Upper lobe of left lung (tissue), 6 donors: ENCODE measurements around the gene PAIP2. TPM values are rescaled to one million over a fixed set of nuclear protein-coding genes. Genes with fewer than 3 reads are reported as not detected.

Experiments
- ATAC-seq, 2 donors: fragments of 200-7000 bp; cut with Tn5 transposase; one replicate each; pipeline ENCODE4 v1.9.1; 2022; ENCODE audit warnings: mild to moderate bottlenecking in 2 of 2, moderate library complexity in 2 of 2; ENCODE audit not compliant: low FRiP score in 2 of 2
- DNase-seq, 2 donors: peaks; one replicate each; pipeline ENCODE4 v3.0.0-alpha.2; 2019 to 2020
- H3K27ac ChIP-seq, 4 donors: fragments of 200-600 bp; sonication (generic); one replicate each; pipeline ENCODE4 v1.5.1; 2016 to 2019
- H3K27me3 ChIP-seq, 4 donors: fragments of 200-600 bp; sonication (generic); one replicate each; pipeline ENCODE4 v1.5.1; 2017 to 2019
- H3K36me3 ChIP-seq, 4 donors: fragments of 200-600 bp; sonication (generic); one replicate each; pipeline ENCODE4 v1.5.1; 2016 to 2019
- H3K4me1 ChIP-seq, 4 donors: fragments of 200-600 bp; sonication (generic); one replicate each; pipeline ENCODE4 v1.5.1; 2018 to 2019
- H3K4me3 ChIP-seq, 4 donors: fragments of 200-600 bp; sonication (generic); one replicate each; pipeline ENCODE4 v1.5.1; 2017 to 2019; ENCODE audit warnings: mild to moderate bottlenecking in 2 of 4, moderate library complexity in 1 of 4
- H3K9me3 ChIP-seq, 4 donors: fragments of 200-600 bp; sonication (generic); one replicate each; pipeline ENCODE4 v1.5.1; 2018 to 2019
- CTCF ChIP-seq, 6 experiments: fragments of 450-650 bp in 4 of 6; fragments of 200-600 bp in 2 of 6; sonication (generic) in 2 of 6; IDR thresholded peaks; one replicate each; pipeline ENCODE4 v1.5.1; 2016 to 2019; ENCODE audit warnings: antibody characterized with exemption in 6 of 6
- EP300 ChIP-seq, 4 donors: sonication (generic); formaldehyde crosslinking; IDR thresholded peaks; one replicate each; pipeline ENCODE4 v1.5.1; 2017; ENCODE audit warnings: antibody characterized with exemption in 4 of 4, control low read depth in 2 of 4
- POLR2A ChIP-seq, 4 donors: fragments of 450-650 bp; IDR thresholded peaks; one replicate each; pipeline ENCODE4 v1.5.1; 2016 to 2017; ENCODE audit warnings: antibody characterized with exemption in 4 of 4, mild to moderate bottlenecking in 2 of 4
- POLR2AphosphoS5 ChIP-seq, 2 donors: sonication (generic); formaldehyde crosslinking; IDR thresholded peaks; one replicate each; pipeline ENCODE4 v1.5.1; 2017; ENCODE audit warnings: antibody characterized with exemption in 2 of 2
- WGBS, 2 donors: methylation state at CpG; one replicate each; pipeline ENCODE4 v1.1.5; 2017 to 2018; 5-methylcytosine and 5-hydroxymethylcytosine counted together
- total RNA-seq, 6 donors: library from RNA; depleted of rRNA in 4 of 6; stranded (reverse); fragments of >200 nt in 4 of 6; gene quantifications; one replicate each; pipeline versions ENCODE4 v1.1.0 to v1.2.1, GENCODE V29; 2016 to 2021
- donor health status: DM: no; HTN: no; CAD: no; lungs with moderate emphysema.
- donor health status: DM: no; HTN: yes; CAD: no; lungs with severe emphysema.

Gene PAIP2
- total RNA-seq, 6 donors from 2014 or later = 36.7 to 103 (median 67.8) TPM

GRCh38 chr5:139397921-139398320 is 56.3 kb downstream of the PAIP2 start:
- ATAC-seq (no peak), DNase-seq (no peak)
- peaks cover 11 to 30% (median 22%) of the 10 kb centered on the region in 4 donors for H3K4me1 ChIP-seq
- no peak overlapping the region for H3K27ac ChIP-seq
- H3K9me3 ChIP-seq = no peaks in the 10 kb centered on the region
- 50 to 54% methylated on average over 6 of the region's 6 CpGs for WGBS, 2 donors
- TF ChIP-seq POLR2AphosphoS5 (IDR thresholded peaks at IDR 0.05) (no peak), POLR2A (IDR thresholded peaks at IDR 0.05) (no peak), EP300 (IDR thresholded peaks at IDR 0.05) (no peak), CTCF (IDR thresholded peaks at IDR 0.05) (no peak)
- H3K4me3 ChIP-seq = no peak overlapping the region
- peaks cover 0 to 24% (median 14%) of the 10 kb centered on the region in 4 donors for H3K27me3 ChIP-seq
- H3K36me3 ChIP-seq = no peaks in the 10 kb centered on the region

GRCh38 chr5:139399501-139400121 is 58.0 kb downstream of the PAIP2 start:
- Histone ChIP-seq H3K4me1 (peaks cover 12 to 24% (median 17%) of the 10 kb centered on the region in 4 donors), H3K9me3 (no peaks in the 10 kb centered on the region), H3K4me3 (no peak overlapping the region), H3K27me3 (peaks cover 0 to 7% (median 2%) of the 10 kb centered on the region in 4 donors), H3K27ac (no peak overlapping the region), H3K36me3 (no peaks in the 10 kb centered on the region)
- DNase-seq (no peak), ATAC-seq (no peak)
- no peak for TF ChIP-seq POLR2A (IDR thresholded peaks at IDR 0.05)
- TF ChIP-seq POLR2AphosphoS5 (IDR thresholded peaks at IDR 0.05) = no peak
- no peak for TF ChIP-seq CTCF (IDR thresholded peaks at IDR 0.05)
- no peak for TF ChIP-seq EP300 (IDR thresholded peaks at IDR 0.05)
- WGBS, 2 donors = 83 to 87% methylated on average over 6 of the region's 6 CpGs

GRCh38 chr5:139401546-139401945 is 59.9 kb downstream of the PAIP2 start:
- H3K4me3 ChIP-seq = no peak overlapping the region
- WGBS, 2 donors = 86 to 92% methylated on average over 10 of the region's 10 CpGs
- DNase-seq (no peak), ATAC-seq (no peak)
- H3K27ac ChIP-seq = no peak overlapping the region
- H3K36me3 ChIP-seq = no peaks in the 10 kb centered on the region
- peaks cover 13 to 18% (median 15%) of the 10 kb centered on the region in 4 donors for H3K4me1 ChIP-seq
- H3K27me3 ChIP-seq = no peaks in the 10 kb centered on the region
- TF ChIP-seq POLR2A (IDR thresholded peaks at IDR 0.05) (no peak), CTCF (IDR thresholded peaks at IDR 0.05) (no peak), EP300 (IDR thresholded peaks at IDR 0.05) (no peak), POLR2AphosphoS5 (IDR thresholded peaks at IDR 0.05) (no peak)
- no peaks in the 10 kb centered on the region for H3K9me3 ChIP-seq

- no peaks in the 10 kb centered on the region for H3K9me3 ChIP-seq
- WGBS, 2 donors = 75 to 87% methylated on average over 7 of the region's 7 CpGs
- no peak for TF ChIP-seq POLR2A (IDR thresholded peaks at IDR 0.05)
- TF ChIP-seq CTCF (IDR thresholded peaks at IDR 0.05) = peak in 3 of 6 experiments; percentile 11 to 21 (median 13)
- no peaks in the 10 kb centered on the region for H3K27me3 ChIP-seq
- H3K4me1 ChIP-seq = peaks cover 13 to 18% (median 15%) of the 10 kb centered on the region in 4 donors
- ATAC-seq (no peak), DNase-seq (no peak)
- H3K36me3 ChIP-seq = no peaks in the 10 kb centered on the region
- peak overlapping the region in 2 of 4 donors; percentile 87 to 91 for H3K27ac ChIP-seq
- H3K4me3 ChIP-seq = no peak overlapping the region
Observed at GRCh38 chr5:139402561-139403158, 61.0 kb downstream of the PAIP2 start.

GRCh38 chr5:139403418-139403786 is 61.7 kb downstream of the PAIP2 start:
- peak overlapping the region; percentile 18 to 62 (median 56) for H3K4me3 ChIP-seq
- ATAC-seq (no peak), DNase-seq (no peak)
- no peak for TF ChIP-seq EP300 (IDR thresholded peaks at IDR 0.05)
- TF ChIP-seq CTCF (IDR thresholded peaks at IDR 0.05) = no peak
- TF ChIP-seq POLR2A (IDR thresholded peaks at IDR 0.05) = no peak
- no peak for TF ChIP-seq POLR2AphosphoS5 (IDR thresholded peaks at IDR 0.05)
- 22% methylated on average over 7 of the region's 7 CpGs for WGBS, 2 donors
- H3K36me3 ChIP-seq = no peaks in the 10 kb centered on the region
- peaks cover 13 to 18% (median 15%) of the 10 kb centered on the region in 4 donors for H3K4me1 ChIP-seq
- peak overlapping the region; percentile 86 to 95 (median 89) for H3K27ac ChIP-seq
- H3K9me3 ChIP-seq = no peaks in the 10 kb centered on the region
- no peaks in the 10 kb centered on the region for H3K27me3 ChIP-seq
